Measurements from ENCODE around the gene SH3BP2. TPM values are rescaled to one million over a fixed set of nuclear protein-coding genes. Genes with fewer than 3 reads are reported as not detected.

Gene SH3BP2
- total RNA-seq, 2 donors from 2014 or later = 20.1 to 25.2 TPM

- Histone ChIP-seq H3K27me3 (no peaks in the 10 kb centered on the region), H3K36me3 (no peaks in the 10 kb centered on the region), H3K4me1 (peaks cover 0 to 87% of the 10 kb centered on the region in 2 donors), H3K9me3 (no peaks in the 10 kb centered on the region), H3K27ac (peak overlapping the region; percentile 61 to 88), H3K4me3 (peak overlapping the region; percentile 62 to 90)
- no peak for DNase-seq (ENCODE audit: low spot score)
- TF ChIP-seq CTCF (IDR thresholded peaks at IDR 0.05) = no peak
These were observed 951 bp downstream of the SH3BP2 start for GRCh38 chr4:2793586-2794485.

- Histone ChIP-seq H3K27me3 (no peaks in the 10 kb centered on the region), H3K27ac (peak overlapping the region; percentile 61 to 88), H3K4me1 (peaks cover 0 to 92% of the 10 kb centered on the region in 2 donors), H3K36me3 (no peaks in the 10 kb centered on the region), H3K9me3 (no peaks in the 10 kb centered on the region), H3K4me3 (peak overlapping the region in 1 of 2 donors; percentile 90)
- DNase-seq (ENCODE audit: low spot score) = no peak
- no peak for TF ChIP-seq CTCF (IDR thresholded peaks at IDR 0.05)
These were observed 1.8 kb downstream of the SH3BP2 start for GRCh38 chr4:2794486-2795299.

- Histone ChIP-seq H3K4me3 (no peak overlapping the region), H3K4me1 (peaks cover 0 to 97% of the 10 kb centered on the region in 2 donors), H3K9me3 (no peaks in the 10 kb centered on the region), H3K27ac (peak overlapping the region; percentile 61 to 88), H3K36me3 (no peaks in the 10 kb centered on the region), H3K27me3 (no peaks in the 10 kb centered on the region)
- no peak for TF ChIP-seq CTCF (IDR thresholded peaks at IDR 0.05)
- no peak for DNase-seq (ENCODE audit: low spot score)
These were observed 2.5 kb downstream of the SH3BP2 start for GRCh38 chr4:2795300-2795892.

- no peaks in the 10 kb centered on the region for H3K36me3 ChIP-seq
- peaks cover 0 to 97% of the 10 kb centered on the region in 2 donors for H3K4me1 ChIP-seq
- TF ChIP-seq CTCF (IDR thresholded peaks at IDR 0.05) = no peak
- no peaks in the 10 kb centered on the region for H3K27me3 ChIP-seq
- peak overlapping the region; percentile 36 to 88 for H3K27ac ChIP-seq
- DNase-seq (ENCODE audit: low spot score) = no peak
- no peak overlapping the region for H3K4me3 ChIP-seq
- no peaks in the 10 kb centered on the region for H3K9me3 ChIP-seq
These were observed 3.3 kb downstream of the SH3BP2 start for GRCh38 chr4:2795893-2796848.

Data from right atrium auricular region (tissue), 2 donors.